ENCODE results near the gene ANKRD33B. TPM values are rescaled to one million over a fixed set of nuclear protein-coding genes. Genes with fewer than 3 reads are reported as not detected.
A peak's percentile ranks its signal among the peaks of the same experiment; 100 is the strongest.

The ANKRD33B gene
- total and polyA plus RNA-seq, 9 of the 15 experiments (the other 6 are each of a cell fraction or from before 2014, with no cell fraction given), result 0.10 to 1.7 (median 0.40) TPM

DNA sequence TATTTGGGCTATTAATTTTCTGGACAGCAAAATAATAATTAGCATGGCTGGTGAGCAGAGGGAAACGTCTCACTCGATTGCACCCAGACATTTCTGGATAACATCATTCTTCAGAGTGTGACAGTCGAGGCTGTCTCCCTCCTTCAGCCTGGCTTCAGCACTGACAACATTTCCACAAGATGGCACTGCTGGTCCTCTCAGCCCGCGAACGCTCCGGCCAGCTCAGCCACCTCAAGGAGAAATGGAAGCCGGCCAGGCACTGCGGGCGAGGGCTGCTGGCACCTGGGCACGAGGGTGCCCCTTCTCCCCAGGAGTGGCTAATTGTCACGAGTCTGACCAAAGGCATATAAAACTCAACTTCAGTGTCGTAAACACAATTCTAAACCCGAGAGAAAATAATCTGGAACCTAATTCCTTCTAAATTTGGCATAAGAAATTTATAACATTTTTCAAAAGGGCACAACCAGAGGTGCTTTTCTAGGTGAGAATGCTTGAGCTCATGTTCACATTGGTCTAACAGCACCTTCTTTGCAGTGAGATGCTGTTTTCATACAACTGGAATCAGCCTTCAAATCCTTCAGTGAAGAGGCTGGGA is 131.3 kb downstream of the ANKRD33B start (continued):
- TF ChIP-seq YY1 (IDR thresholded peaks at IDR 0.05; ENCODE audit: borderline replicate concordance in 1 of 3, control insufficient read depth in 1 of 3, extremely low read depth in 1 of 3, insufficient read depth in 3 of 3, insufficient read length in 1 of 3, insufficient replicate concordance in 2 of 3, low read depth in 1 of 3, low read length in 2 of 3), result peak in 1 of 3 experiments; percentile 47
- TF ChIP-seq NELFE (IDR thresholded peaks at IDR 0.05; ENCODE audit: insufficient read depth, insufficient read length), result no peak
- TF ChIP-seq STAG1 (CRISPR knock-in tag; IDR thresholded peaks at IDR 0.05; ENCODE audit: borderline replicate concordance), result peak; percentile 80; the same call in 1 of the 2 replicates
- no peak for TF ChIP-seq PBX2 (CRISPR knock-in tag; IDR thresholded peaks at IDR 0.05; ENCODE audit: low read depth)
- TF ChIP-seq PBX2 (tag; conservative IDR thresholded peaks at IDR 0.05; ENCODE audit: low read depth), result no peak
- TF ChIP-seq ZEB2 (IDR thresholded peaks at IDR 0.05), result no peak
- peak; percentile 84 for TF ChIP-seq SMC3 (conservative IDR thresholded peaks at IDR 0.05; ENCODE audit: insufficient read depth, low read depth, low read length)
- TF ChIP-seq DPF2 (IDR thresholded peaks at IDR 0.05), result no peak
- TF ChIP-seq ARID2 (IDR thresholded peaks at IDR 0.05), result peak; percentile 59
- no peak for TF ChIP-seq ADNP (tag; IDR thresholded peaks at IDR 0.05)
- no peak for TF ChIP-seq PRMT5 (CRISPR knock-in tag; IDR thresholded peaks at IDR 0.05)
- no peak for TF ChIP-seq GTF2F1 (IDR thresholded peaks at IDR 0.05; ENCODE audit: low read depth, low read length)
- peak; percentile 61 for TF ChIP-seq REST (IDR thresholded peaks at IDR 0.05; ENCODE audit: borderline replicate concordance)
- no peak for TF ChIP-seq REST (CRISPR knock-in tag; IDR thresholded peaks at IDR 0.05; ENCODE audit: low read depth)
- no peak for TF ChIP-seq SRSF9 (IDR thresholded peaks at IDR 0.05; ENCODE audit: borderline replicate concordance, low read depth, low read length)

Measured in K562 (cell line).